Ovary (tissue), 9 donors: Measurements from ENCODE around the gene ANKRD33B. TPM values are rescaled to one million over a fixed set of nuclear protein-coding genes. Genes with fewer than 3 reads are reported as not detected.
"Not testable (repeated sequence)": the region's sequence is repeated elsewhere in the genome, so short reads cannot be mapped to it uniquely, and the experiment has no call there.

Experiments
- DNase-seq, 5 donors: peaks; one replicate each; pipeline ENCODE4 v3.0.0-alpha.2; 2019 to 2020
- H3K27ac ChIP-seq, 2 donors: fragments of 200-600 bp; one replicate each; pipeline versions ENCODE4 v1.5.1 to v1.8.0; 2019 to 2022
- H3K27me3 ChIP-seq: fragments of 200-600 bp; one replicate; pipeline ENCODE4 v1.8.0; 2022
- H3K36me3 ChIP-seq: fragments of 200-600 bp; sonication (generic); one replicate; pipeline ENCODE4 v1.5.1; 2019
- H3K4me1 ChIP-seq: one replicate; pipeline ENCODE4 v1.8.1; 2013; ENCODE audit warnings: mild to moderate bottlenecking, moderate library complexity; ENCODE audit not compliant: insufficient read depth
- H3K4me3 ChIP-seq: fragments of 200-600 bp; sonication (generic); one replicate; pipeline ENCODE4 v1.5.1; 2017
- H3K9me3 ChIP-seq, 2 donors: fragments of 200-600 bp in 1 of 2; sonication (generic) in 1 of 2; one replicate each; pipeline versions ENCODE4 v1.5.1 to v1.8.1; 2013 to 2019; ENCODE audit warnings: mild to moderate bottlenecking in 1 of 2, moderate library complexity in 1 of 2
- EP300 ChIP-seq: sonication (generic); formaldehyde crosslinking; IDR thresholded peaks from one replicate; pipeline ENCODE4 v1.6.1; 2017; ENCODE audit warnings: antibody characterized with exemption
- POLR2A ChIP-seq: fragments of 450-650 bp; IDR thresholded peaks from one replicate; pipeline ENCODE4 v1.6.1; 2017; ENCODE audit warnings: antibody characterized with exemption, mild to moderate bottlenecking, moderate library complexity
- WGBS, 3 donors: extraction: QIAGEN DNeasy Blood & Tissue Kit in 1 of 3; methylation state at CpG; one replicate each; pipeline versions ENCODE4 v1.1.5 to v1.1.7; 2013 to 2017; 5-methylcytosine and 5-hydroxymethylcytosine counted together
- intact Hi-C, 4 donors: fragments of 100-400 bp; cut with DNase I; formaldehyde crosslinking; loops; one replicate each; pipeline versions ENCODE4 v1.11.0 to v1.15.1; 2022 to 2023
- polyA plus RNA-seq, 2 donors: library from polyadenylated mRNA; stranded (reverse); fragments of 200-250 nt in 1 of 2; fragments of 350-450 nt in 1 of 2; fragmentation: Illumina TruSeq in 1 of 2; extraction: RNeasy Lipid Tissue Mini Kit (QIAGEN cat#74804) in 1 of 2; gene quantifications; one replicate each; pipeline ENCODE4 v1.2.3, GENCODE V29; 2013 to 2014
- total RNA-seq, 7 donors: library from RNA; depleted of rRNA in 2 of 7; stranded (reverse); fragments of >200 nt in 2 of 7; fragmentation: NEBNext Ultra II Directional in 3 of 7; extraction: Animal tissue kit (Norgen Biotek cat#: 25700) in 3 of 7; gene quantifications; one replicate each; pipeline versions ENCODE4 v1.1.0 to v1.2.4, GENCODE V29; 2016 to 2023
- TF ChIP-seq, protein P1 (sequence below), 3 donors: fragments of 450-650 bp in 2 of 3; fragments of 200-600 bp in 1 of 3; IDR thresholded peaks; one replicate each; pipeline versions ENCODE4 v1.5.1 to v1.8.0; 2016 to 2022; ENCODE audit warnings: antibody characterized with exemption in 3 of 3, mild to moderate bottlenecking in 1 of 3
- donor health status: DM: no; HTN: no; CAD: no; lungs with moderate emphysema.
- donor health status: DM: no; HTN: no; CAD: no.
- donor health status: Bipolar disorder and iron deficiency.
- donor health status: DM: yes; HTN: yes; CAD: no.
- donor health status: DM: no; HTN: no; CAD: no.
- donor health status: DM: yes; HTN: yes; CAD: no.

The ANKRD33B gene
- total and polyA plus RNA-seq, 9 donors = 0.65 to 13.3 (median 1.9) TPM

DNA sequence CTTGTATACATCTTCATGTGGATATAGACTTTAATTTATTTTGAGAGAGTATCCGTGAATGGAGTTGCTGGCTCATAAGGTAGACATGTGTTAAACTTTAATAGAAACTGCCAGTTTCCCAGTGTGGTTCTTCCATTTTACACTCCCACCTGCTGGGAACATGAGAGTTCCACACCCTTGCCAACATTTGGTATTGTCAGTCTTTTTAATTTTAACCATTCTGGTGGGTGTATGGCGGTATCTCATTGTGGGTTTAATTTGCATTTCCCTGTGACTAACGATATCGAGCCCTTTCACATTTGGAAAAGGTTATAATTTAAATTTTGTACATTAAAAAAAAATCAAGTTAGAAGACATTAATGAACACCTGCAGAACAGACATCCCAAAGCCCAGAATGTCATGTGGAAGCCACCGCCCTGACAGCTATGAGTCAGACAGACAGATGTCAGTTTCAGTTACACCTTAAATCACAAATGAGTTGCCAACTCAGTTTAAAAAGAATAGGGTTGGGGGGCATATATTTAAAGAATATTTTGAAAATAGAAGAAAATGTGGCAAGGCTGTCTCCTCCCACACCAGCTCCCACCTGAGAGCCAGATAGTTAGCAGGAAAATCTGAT lies 36.9 kb downstream of the ANKRD33B start:
- H3K27me3 ChIP-seq = no peaks in the 10 kb centered on the region
- H3K36me3 ChIP-seq = no peaks in the 10 kb centered on the region
- H3K4me3 ChIP-seq = no peak overlapping the region
- WGBS, 3 donors = 85 to 87% (median 86%) methylated on average over 5 of the region's 5 CpGs
- H3K4me1 ChIP-seq = peaks cover 12% of the 10 kb centered on the region
- no peaks in the 10 kb centered on the region for H3K9me3 ChIP-seq
- no peak for TF ChIP-seq POLR2A
- TF ChIP-seq EP300 = no peak
- TF ChIP-seq, protein P1, sequence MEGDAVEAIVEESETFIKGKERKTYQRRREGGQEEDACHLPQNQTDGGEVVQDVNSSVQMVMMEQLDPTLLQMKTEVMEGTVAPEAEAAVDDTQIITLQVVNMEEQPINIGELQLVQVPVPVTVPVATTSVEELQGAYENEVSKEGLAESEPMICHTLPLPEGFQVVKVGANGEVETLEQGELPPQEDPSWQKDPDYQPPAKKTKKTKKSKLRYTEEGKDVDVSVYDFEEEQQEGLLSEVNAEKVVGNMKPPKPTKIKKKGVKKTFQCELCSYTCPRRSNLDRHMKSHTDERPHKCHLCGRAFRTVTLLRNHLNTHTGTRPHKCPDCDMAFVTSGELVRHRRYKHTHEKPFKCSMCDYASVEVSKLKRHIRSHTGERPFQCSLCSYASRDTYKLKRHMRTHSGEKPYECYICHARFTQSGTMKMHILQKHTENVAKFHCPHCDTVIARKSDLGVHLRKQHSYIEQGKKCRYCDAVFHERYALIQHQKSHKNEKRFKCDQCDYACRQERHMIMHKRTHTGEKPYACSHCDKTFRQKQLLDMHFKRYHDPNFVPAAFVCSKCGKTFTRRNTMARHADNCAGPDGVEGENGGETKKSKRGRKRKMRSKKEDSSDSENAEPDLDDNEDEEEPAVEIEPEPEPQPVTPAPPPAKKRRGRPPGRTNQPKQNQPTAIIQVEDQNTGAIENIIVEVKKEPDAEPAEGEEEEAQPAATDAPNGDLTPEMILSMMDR (IDR thresholded peaks at IDR 0.05) = no peak
- intact Hi-C loops = no loop called here
- DNase-seq = no peak
- no peak overlapping the region for H3K27ac ChIP-seq

DNA sequence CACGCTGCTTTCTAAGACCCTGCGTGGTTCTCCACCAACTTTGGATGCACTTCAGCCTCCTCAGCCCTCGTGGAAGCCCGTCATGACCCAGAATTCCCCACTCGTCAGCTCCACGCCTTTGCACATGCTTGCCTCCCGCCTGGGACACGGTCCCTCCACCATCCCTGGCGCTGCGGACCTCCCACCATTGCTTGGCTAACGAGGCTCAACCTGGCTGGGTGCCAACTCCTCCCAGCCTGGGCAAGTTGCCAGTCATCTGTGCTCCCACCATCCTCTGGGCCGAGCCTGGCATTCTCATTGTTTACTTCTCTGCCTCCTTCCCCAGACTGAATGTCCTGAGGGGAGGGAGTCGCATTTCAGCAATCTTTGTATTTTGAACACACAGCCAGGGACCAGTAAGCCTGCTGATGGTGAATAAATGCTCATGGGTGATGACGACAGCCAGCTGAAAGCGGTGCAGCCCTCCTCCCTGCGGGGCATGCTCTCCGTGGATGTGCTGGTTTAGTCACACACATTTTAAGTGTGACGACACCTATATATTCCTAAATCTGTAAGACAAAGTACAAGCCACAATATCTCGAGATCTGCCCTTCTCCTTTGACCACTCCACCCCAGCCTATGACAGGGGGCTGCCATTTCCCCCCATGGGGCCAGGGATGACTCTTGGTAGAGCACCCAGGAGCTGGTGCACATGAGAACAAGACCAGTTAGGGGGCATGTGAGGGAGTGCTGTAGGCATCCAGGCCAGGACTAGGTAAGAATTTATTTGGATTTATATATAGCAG lies 37.6 kb downstream of the ANKRD33B start:
- Histone ChIP-seq H3K9me3 (no peaks in the 10 kb centered on the region), H3K36me3 (no peaks in the 10 kb centered on the region), H3K27me3 (no peaks in the 10 kb centered on the region), H3K27ac (peak overlapping the region in 1 of 2 donors; percentile 20), H3K4me1 (peaks cover 10% of the 10 kb centered on the region), H3K4me3 (no peak overlapping the region)
- WGBS, 3 donors = 12 to 14% (median 12%) methylated on average over 19 of the region's 19 CpGs
- no peak for TF ChIP-seq POLR2A
- TF ChIP-seq, protein P1 (IDR thresholded peaks at IDR 0.05) = no peak
- no peak for TF ChIP-seq EP300
- intact Hi-C loops = no loop called here
- peak; percentile 79 to 91 (median 85) for DNase-seq

DNA sequence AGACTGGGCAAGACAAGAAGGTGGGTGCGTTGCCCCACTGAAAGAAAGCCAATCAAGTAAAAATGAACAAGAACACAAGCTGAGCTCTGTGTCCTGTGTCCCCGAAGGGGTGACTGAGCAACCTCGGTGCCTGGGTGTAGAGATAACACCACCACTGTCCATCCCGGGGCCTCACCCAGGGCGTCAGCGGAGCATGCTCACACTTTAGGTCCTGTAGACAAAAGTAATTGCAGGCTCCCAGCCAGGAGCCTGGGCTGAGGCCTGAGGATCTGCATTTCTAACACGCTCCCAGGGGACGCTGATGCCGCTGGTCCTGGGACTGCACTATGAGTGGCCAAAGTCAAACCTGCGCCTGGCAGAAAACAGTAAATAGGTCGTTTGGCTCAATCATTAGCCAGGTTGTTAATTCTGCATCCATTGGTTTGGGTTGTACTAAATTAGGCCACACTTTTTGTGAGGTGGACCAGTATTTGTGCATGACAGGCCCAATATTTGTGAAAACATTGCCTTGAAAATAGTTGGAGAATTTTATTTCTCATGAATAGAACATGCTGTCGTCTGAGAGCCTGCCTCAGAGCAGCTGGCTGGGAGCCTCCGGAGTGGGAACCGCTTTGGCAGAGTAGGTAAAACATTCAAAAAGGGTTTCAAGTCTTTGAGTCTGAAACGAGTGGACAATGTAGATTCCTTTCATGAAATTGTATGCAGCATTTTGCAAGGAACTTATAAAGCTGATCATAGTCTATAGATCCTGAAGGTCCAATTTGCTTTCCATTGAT lies 38.3 kb downstream of the ANKRD33B start:
- Histone ChIP-seq H3K9me3 (no peaks in the 10 kb centered on the region), H3K4me3 (no peak overlapping the region), H3K27me3 (no peaks in the 10 kb centered on the region), H3K27ac (peak overlapping the region in 1 of 2 donors; percentile 20), H3K36me3 (no peaks in the 10 kb centered on the region), H3K4me1 (peaks cover 10% of the 10 kb centered on the region)
- 62 to 70% (median 66%) methylated on average over 15 of the region's 15 CpGs for WGBS, 3 donors
- DNase-seq = no peak
- intact Hi-C loops = no loop called here
- TF ChIP-seq EP300 (no peak), POLR2A (no peak)
- TF ChIP-seq, protein P1 (IDR thresholded peaks at IDR 0.05) = no peak

DNA sequence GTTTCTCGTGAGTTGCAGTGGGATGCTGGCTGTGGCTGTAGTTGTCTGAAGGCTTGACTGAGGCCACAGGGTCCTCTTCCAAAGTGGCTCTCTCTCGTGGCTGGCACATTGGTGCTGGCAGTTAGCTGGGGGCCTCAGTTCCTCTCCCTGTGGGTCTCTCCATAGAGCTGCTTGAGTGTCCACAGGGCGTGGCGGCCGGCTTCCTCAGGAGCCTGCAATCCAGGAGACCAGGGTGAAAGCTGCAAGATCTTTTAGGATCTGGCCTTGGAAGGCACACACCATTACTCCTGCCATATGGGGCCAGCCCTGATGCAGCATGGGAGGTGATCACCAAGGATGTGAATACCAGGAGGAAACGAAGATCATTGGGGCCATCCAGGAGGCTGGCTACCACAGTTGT lies 41.1 kb downstream of the ANKRD33B start:
- 80 to 88% (median 88%) methylated on average over 6 of the region's 6 CpGs for WGBS, 3 donors

DNA sequence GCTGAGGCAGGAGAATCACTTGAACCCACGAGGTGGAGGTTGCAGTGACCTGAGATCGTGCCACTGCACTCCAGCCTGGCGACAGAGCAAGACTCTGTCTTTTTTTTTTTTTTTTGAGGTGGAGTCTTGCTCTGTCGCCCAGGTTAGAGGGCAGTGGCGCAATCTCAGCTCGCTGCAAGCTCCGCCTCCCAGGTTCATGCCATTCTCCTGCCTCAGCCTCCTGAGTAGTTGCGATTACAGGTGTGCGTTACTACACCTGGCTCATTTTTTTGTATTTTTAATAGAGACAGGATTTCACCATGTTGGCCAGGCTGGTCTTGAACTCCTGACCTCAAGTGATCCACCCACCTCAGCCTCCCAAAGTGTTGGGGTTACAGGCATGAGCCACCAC lies 42.8 kb downstream of the ANKRD33B start:
- H3K4me1 ChIP-seq, H3K27ac ChIP-seq, H3K36me3 ChIP-seq, intact Hi-C loops, H3K4me3 ChIP-seq, H3K9me3 ChIP-seq, H3K27me3 ChIP-seq, DNase-seq: not testable (repeated sequence)
- WGBS, 3 donors = 90 to 97% (median 96%) methylated on average over 9 of the region's 9 CpGs

More for the DNA sequence above, 41.1 kb downstream of the ANKRD33B start:
- H3K27ac ChIP-seq = no peak overlapping the region
- intact Hi-C loops = no loop called here
- no peaks in the 10 kb centered on the region for H3K27me3 ChIP-seq
- DNase-seq = no peak
- H3K4me3 ChIP-seq = no peak overlapping the region
- H3K4me1 ChIP-seq = peaks cover 10% of the 10 kb centered on the region
- H3K9me3 ChIP-seq = no peaks in the 10 kb centered on the region
- no peaks in the 10 kb centered on the region for H3K36me3 ChIP-seq
- TF ChIP-seq, protein P1 (IDR thresholded peaks at IDR 0.05) = no peak
- TF ChIP-seq POLR2A = no peak
- TF ChIP-seq EP300 = no peak
